Vagina (tissue), 2 donors: ENCODE results near the gene ADGRL2. TPM values are rescaled to one million over a fixed set of nuclear protein-coding genes. Genes with fewer than 3 reads are reported as not detected.

Experiments
- DNase-seq, 2 donors: peaks; one replicate each; pipeline ENCODE4 v3.0.0-alpha.2; 2017; ENCODE audit errors: extremely low spot score in 2 of 2
- H3K27ac ChIP-seq: fragments of 200-600 bp; sonication (generic); one replicate; pipeline ENCODE4 v1.5.1; 2019
- H3K27me3 ChIP-seq: fragments of 200-600 bp; sonication (generic); one replicate; pipeline ENCODE4 v1.5.1; 2019
- H3K36me3 ChIP-seq, 2 donors: fragments of 200-600 bp; sonication (generic); one replicate each; pipeline ENCODE4 v1.5.1; 2017 to 2019
- H3K4me1 ChIP-seq: fragments of 200-600 bp; sonication (generic); one replicate; pipeline ENCODE4 v1.5.1; 2019
- H3K4me3 ChIP-seq, 2 donors: fragments of 200-600 bp; sonication (generic); 1 replicate in 1 of 2; 2 replicates in 1 of 2; pipeline ENCODE4 v1.5.1; 2016 to 2019
- H3K9me3 ChIP-seq: fragments of 200-600 bp; sonication (generic); one replicate; pipeline ENCODE4 v1.5.1; 2019
- CTCF ChIP-seq, 3 experiments: fragments of 450-650 bp in 2 of 3; fragments of 200-600 bp in 1 of 3; sonication (generic) in 1 of 3; IDR thresholded peaks; one replicate each; pipeline ENCODE4 v1.5.1; 2017 to 2019; ENCODE audit warnings: antibody characterized with exemption in 3 of 3, mild to moderate bottlenecking in 2 of 3, moderate library complexity in 2 of 3
- POLR2A ChIP-seq, 2 donors: fragments of 450-650 bp; IDR thresholded peaks; one replicate each; pipeline ENCODE4 v1.6.1; 2017; ENCODE audit warnings: antibody characterized with exemption in 2 of 2, mild to moderate bottlenecking in 2 of 2, moderate library complexity in 2 of 2
- POLR2AphosphoS5 ChIP-seq, 2 donors: sonication (generic); formaldehyde crosslinking; IDR thresholded peaks; one replicate each; pipeline ENCODE4 v1.9.0; 2017; ENCODE audit warnings: antibody characterized with exemption in 2 of 2, mild to moderate bottlenecking in 2 of 2, low read depth in 1 of 2; ENCODE audit not compliant: insufficient read depth in 1 of 2
- intact Hi-C: fragments of 100-400 bp; cut with DNase I; formaldehyde crosslinking; loops from one replicate; pipeline ENCODE4 v1.15.1; 2023
- total RNA-seq: library from RNA; depleted of rRNA; stranded (reverse); fragments of >200 nt; gene quantifications from one replicate; pipeline ENCODE4 v1.2.3, GENCODE V29; 2016

ADGRL2 gene
- total RNA-seq, 1 donor from 2014 or later: 68.0 TPM

DNA sequence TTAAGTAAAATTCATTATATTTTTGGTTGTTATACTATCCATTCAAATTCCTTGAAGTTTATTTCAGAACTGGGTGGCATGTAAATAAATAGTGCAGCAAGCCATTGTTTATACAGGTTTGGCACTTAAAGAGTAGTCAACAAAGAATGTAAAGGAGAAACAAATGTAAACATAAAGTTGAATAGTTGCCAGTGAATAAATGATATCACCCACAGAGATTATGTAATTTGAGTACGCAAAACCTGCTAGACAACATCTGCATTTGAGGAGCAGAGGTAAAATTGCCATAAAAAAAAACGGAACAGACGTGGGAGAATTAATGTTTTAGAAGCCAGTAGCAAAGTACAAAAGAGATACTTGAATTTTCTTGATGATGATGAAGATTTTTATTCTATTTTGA lies 111.6 kb downstream of the ADGRL2 start:
- Histone ChIP-seq H3K9me3 (no peaks in the 10 kb centered on the region), H3K27me3 (no peaks in the 10 kb centered on the region), H3K36me3 (no peaks in the 10 kb centered on the region), H3K4me1 (peaks cover 7% of the 10 kb centered on the region), H3K4me3 (no peak overlapping the region), H3K27ac (no peak overlapping the region)
- no peak for TF ChIP-seq CTCF (IDR thresholded peaks at IDR 0.05)
- TF ChIP-seq POLR2AphosphoS5 (IDR thresholded peaks at IDR 0.05; ENCODE audit: insufficient read depth in 1 of 2, low read depth in 1 of 2): no peak
- no peak for TF ChIP-seq POLR2A (IDR thresholded peaks at IDR 0.05)
- DNase-seq: no peak
- intact Hi-C loops: no loop called here

DNA sequence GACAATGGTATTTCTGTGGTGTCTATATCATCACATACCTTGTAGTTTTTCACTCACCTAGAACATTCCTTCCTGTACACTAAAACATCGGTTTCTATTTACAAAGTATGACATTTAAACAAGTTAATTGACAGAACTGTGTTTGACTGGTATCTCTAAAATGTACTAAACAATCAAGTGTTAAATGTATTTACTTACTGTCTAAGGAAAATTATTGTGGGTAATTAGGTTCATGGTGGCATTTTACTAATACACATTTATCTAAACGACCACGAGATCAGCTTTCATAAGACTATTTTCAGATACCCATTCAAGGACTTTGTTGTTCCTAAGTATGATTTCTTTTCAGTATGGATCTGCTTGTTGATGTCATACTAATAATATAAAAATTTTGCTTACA lies 115.2 kb downstream of the ADGRL2 start:
- no peak for TF ChIP-seq CTCF (IDR thresholded peaks at IDR 0.05)
- TF ChIP-seq POLR2AphosphoS5 (IDR thresholded peaks at IDR 0.05; ENCODE audit: insufficient read depth in 1 of 2, low read depth in 1 of 2): no peak
- no peak for TF ChIP-seq POLR2A (IDR thresholded peaks at IDR 0.05)
- Histone ChIP-seq H3K27me3 (no peaks in the 10 kb centered on the region), H3K36me3 (no peaks in the 10 kb centered on the region), H3K9me3 (no peaks in the 10 kb centered on the region), H3K27ac (no peak overlapping the region), H3K4me3 (no peak overlapping the region), H3K4me1 (peaks cover 19% of the 10 kb centered on the region)
- intact Hi-C loops: no loop called here
- DNase-seq: no peak

- DNase-seq: no peak
- Histone ChIP-seq H3K9me3 (no peaks in the 10 kb centered on the region), H3K27me3 (no peaks in the 10 kb centered on the region), H3K4me1 (peaks cover 32% of the 10 kb centered on the region), H3K4me3 (no peak overlapping the region), H3K27ac (no peak overlapping the region), H3K36me3 (no peaks in the 10 kb centered on the region)
- intact Hi-C loops: no loop called here
- no peak for TF ChIP-seq POLR2AphosphoS5 (IDR thresholded peaks at IDR 0.05; ENCODE audit: insufficient read depth in 1 of 2, low read depth in 1 of 2)
- no peak for TF ChIP-seq POLR2A (IDR thresholded peaks at IDR 0.05)
- TF ChIP-seq CTCF (IDR thresholded peaks at IDR 0.05): no peak
Measured at GRCh38 chr1:81920245-81920740, 119.6 kb downstream of the ADGRL2 start.

DNA sequence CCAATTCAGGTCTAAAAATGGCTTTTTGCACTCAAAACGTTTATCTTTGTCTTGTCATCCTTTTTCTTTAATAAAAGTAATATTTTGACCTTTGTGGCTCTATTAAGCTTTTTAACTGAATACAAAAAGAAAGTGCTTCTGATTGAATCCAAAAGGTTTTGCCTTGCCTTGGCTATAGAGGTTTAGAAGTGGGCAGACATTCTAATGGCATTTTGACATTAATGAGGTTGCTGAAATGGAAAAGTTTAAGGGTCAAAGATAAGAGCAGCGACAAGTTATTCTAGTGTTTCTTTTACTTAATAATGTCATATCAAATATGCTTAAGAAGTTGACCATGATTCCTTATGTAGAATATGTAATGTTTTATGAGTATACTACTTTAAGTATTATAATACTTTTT lies 120.2 kb downstream of the ADGRL2 start:
- no peak overlapping the region for H3K4me3 ChIP-seq
- no peaks in the 10 kb centered on the region for H3K27me3 ChIP-seq
- peaks cover 31% of the 10 kb centered on the region for H3K4me1 ChIP-seq
- H3K9me3 ChIP-seq: no peaks in the 10 kb centered on the region
- H3K36me3 ChIP-seq: no peaks in the 10 kb centered on the region
- intact Hi-C loops: no loop called here
- H3K27ac ChIP-seq: no peak overlapping the region
- DNase-seq: no peak
- TF ChIP-seq POLR2A (IDR thresholded peaks at IDR 0.05) (no peak), POLR2AphosphoS5 (IDR thresholded peaks at IDR 0.05; ENCODE audit: insufficient read depth in 1 of 2, low read depth in 1 of 2) (no peak), CTCF (IDR thresholded peaks at IDR 0.05) (no peak)

GRCh38 chr1:81921344-81921743 lies 120.6 kb downstream of the ADGRL2 start:
- TF ChIP-seq POLR2AphosphoS5 (IDR thresholded peaks at IDR 0.05; ENCODE audit: insufficient read depth in 1 of 2, low read depth in 1 of 2) (no peak), CTCF (IDR thresholded peaks at IDR 0.05) (no peak), POLR2A (IDR thresholded peaks at IDR 0.05) (no peak)
- H3K9me3 ChIP-seq: no peaks in the 10 kb centered on the region
- no peaks in the 10 kb centered on the region for H3K27me3 ChIP-seq
- no peak overlapping the region for H3K27ac ChIP-seq
- H3K36me3 ChIP-seq: no peaks in the 10 kb centered on the region
- DNase-seq: no peak
- H3K4me1 ChIP-seq: peaks cover 27% of the 10 kb centered on the region
- H3K4me3 ChIP-seq: no peak overlapping the region
- intact Hi-C loops: no loop called here
